IMR-90 (cell line): ENCODE results near the gene SPATA9. TPM values are rescaled to one million over a fixed set of nuclear protein-coding genes. Genes with fewer than 3 reads are reported as not detected.

ENCODE experiments used
- ATAC-seq: fragments of 200-7000 bp; cut with Tn5 transposase; 2 replicates; pipeline ENCODE4 v1.9.1; 2020; ENCODE audit warnings: low read depth, mild to moderate bottlenecking, moderate library complexity
- BruUV-seq: library from RNA; stranded (reverse); fragments of 400-500 nt; replicated peaks from 2 replicates; lab custom pipeline; 2021; lab: Mats Ljungman, UMichigan
- CTCF ChIA-PET: fragments of 300-600 bp; formaldehyde crosslinking; extraction: SDS; loops from one replicate; lab custom pipeline; 2021; ENCODE audit warnings: antibody characterized with exemption; lab: Yijun Ruan, JAX
- POLR2A ChIA-PET: fragments of 300-600 bp; sonication (Branson Sonifier 250); formaldehyde crosslinking; loops from one replicate; lab custom pipeline; 2022; ENCODE audit warnings: antibody characterized with exemption; ENCODE audit not compliant: unreplicated experiment; lab: Charles Lee
- DNase-seq: peaks from one replicate; pipeline ENCODE4 v3.0.0; 2013
- H2AFZ ChIP-seq: replicated peaks from 2 replicates; pipeline ENCODE3; 2013; ENCODE audit warnings: low read length, mild to moderate bottlenecking; ENCODE audit not compliant: poor library complexity
- H2AK5ac ChIP-seq: 2 replicates; pipeline ENCODE4 v1.6.1; 2013; ENCODE audit warnings: low read depth, low read length, inconsistent platforms
- H2AK9ac ChIP-seq: replicated peaks from 2 replicates; pipeline ENCODE3; 2013; ENCODE audit warnings: mild to moderate bottlenecking, low read depth, low read length, moderate library complexity; ENCODE audit not compliant: poor library complexity
- H2BK120ac ChIP-seq: 2 replicates; pipeline ENCODE4 v1.6.1; 2013; ENCODE audit warnings: low read depth, low read length, inconsistent platforms
- H2BK15ac ChIP-seq: 3 replicates; pipeline ENCODE4 v1.6.1; 2013; ENCODE audit warnings: low read depth, low read length, inconsistent platforms
- H2BK20ac ChIP-seq: 2 replicates; pipeline ENCODE4 v1.6.1; 2013; ENCODE audit warnings: low read depth, mild to moderate bottlenecking, inconsistent platforms, low read length, moderate library complexity
- H2BK5ac ChIP-seq: 2 replicates; pipeline ENCODE4 v1.6.1; 2013; ENCODE audit warnings: mild to moderate bottlenecking, low read depth, low read length, inconsistent platforms; ENCODE audit not compliant: poor library complexity, severe bottlenecking
- H3K14ac ChIP-seq: replicated peaks from 2 replicates; pipeline ENCODE4 v1.6.1; 2013; ENCODE audit warnings: low read depth, low read length, inconsistent platforms
- H3K18ac ChIP-seq: 2 replicates; pipeline ENCODE4 v1.6.1; 2013; ENCODE audit warnings: low read depth, low read length, control low read depth
- H3K23ac ChIP-seq: 2 replicates; pipeline ENCODE4 v1.6.1; 2013; ENCODE audit warnings: low read depth, low read length, inconsistent platforms
- H3K27ac ChIP-seq: 2 replicates; pipeline ENCODE4 v1.5.1; 2013; ENCODE audit warnings: mild to moderate bottlenecking, control low read depth, low read length; ENCODE audit not compliant: insufficient read depth
- H3K27me3 ChIP-seq: 2 replicates; pipeline ENCODE4 v1.6.1; 2013; ENCODE audit warnings: low read length; ENCODE audit not compliant: control insufficient read depth, insufficient read depth
- H3K36me3 ChIP-seq: 2 replicates; pipeline ENCODE4 v1.6.1; 2013; ENCODE audit warnings: low read length, mixed read lengths; ENCODE audit not compliant: control insufficient read depth, insufficient read depth
- H3K4ac ChIP-seq: 2 replicates; pipeline ENCODE4 v1.6.1; 2013; ENCODE audit warnings: low read depth, low read length, inconsistent platforms
- H3K4me1 ChIP-seq: 2 replicates; pipeline ENCODE4 v1.6.1; 2013; ENCODE audit warnings: low read length, mixed read lengths; ENCODE audit not compliant: control insufficient read depth, insufficient read depth
- H3K4me2 ChIP-seq: 2 replicates; pipeline ENCODE4 v1.6.1; 2013; ENCODE audit warnings: low read depth, mild to moderate bottlenecking, control low read depth, low read length, moderate library complexity
- H3K4me3 ChIP-seq: 2 replicates; pipeline ENCODE4 v1.5.1; 2013; ENCODE audit warnings: low read depth, mild to moderate bottlenecking, control low read depth, low read length, moderate library complexity; ENCODE audit not compliant: insufficient read depth
- H3K56ac ChIP-seq: 2 replicates; pipeline ENCODE4 v1.6.1; 2013; ENCODE audit warnings: low read length, inconsistent platforms; ENCODE audit not compliant: insufficient read depth; ENCODE audit errors: extremely low read depth
- H3K79me1 ChIP-seq, 2 experiments: 2 replicates each; pipeline ENCODE4 v1.6.1; 2013; ENCODE audit warnings: low read length in 2 of 2, inconsistent platforms in 1 of 2, low read depth in 1 of 2
- H3K9ac ChIP-seq: 2 replicates; pipeline ENCODE4 v1.6.1; 2013; ENCODE audit warnings: low read depth, low read length, control low read depth
- H3K9me1 ChIP-seq: 2 replicates; pipeline ENCODE4 v1.6.1; 2013; ENCODE audit warnings: low read length, inconsistent platforms; ENCODE audit not compliant: insufficient read depth
- H3K9me3 ChIP-seq: 2 replicates; pipeline ENCODE4 v1.6.1; 2013; ENCODE audit warnings: low read length; ENCODE audit not compliant: control insufficient read depth, insufficient read depth
- H4K20me1 ChIP-seq: 2 replicates; pipeline ENCODE4 v1.6.1; 2013; ENCODE audit warnings: low read length, inconsistent platforms; ENCODE audit not compliant: insufficient read depth
- H4K5ac ChIP-seq: 2 replicates; pipeline ENCODE4 v1.6.1; 2013; ENCODE audit warnings: mild to moderate bottlenecking, low read depth, low read length, control low read depth
- H4K8ac ChIP-seq, 2 experiments: 2 replicates each; pipeline ENCODE4 v1.6.1; 2013; ENCODE audit warnings: low read depth in 2 of 2, low read length in 2 of 2, control low read depth in 1 of 2, inconsistent platforms in 1 of 2
- H4K91ac ChIP-seq: 2 replicates; pipeline ENCODE4 v1.6.1; 2013; ENCODE audit warnings: low read depth, low read length, inconsistent platforms; ENCODE audit not compliant: insufficient read depth
- CEBPB ChIP-seq: IDR thresholded peaks from 2 replicates; pipeline ENCODE4 v1.6.1; 2012; ENCODE audit warnings: low read depth, low read length, improper control_type of control experiment
- MAFK ChIP-seq: IDR thresholded peaks from 2 replicates; pipeline ENCODE4 v1.6.1; 2012; ENCODE audit warnings: low read depth, low read length, improper control_type of control experiment
- MAZ ChIP-seq: IDR thresholded peaks from 2 replicates; pipeline ENCODE4 v1.6.1; 2012; ENCODE audit warnings: low read depth, mild to moderate bottlenecking, low read length, improper control_type of control experiment, moderate library complexity, borderline replicate concordance
- NFE2L2 ChIP-seq: fragments of 150-350 bp; IDR thresholded peaks from 2 replicates; pipeline ENCODE4 v1.6.1; 2016; ENCODE audit warnings: low read depth, mild to moderate bottlenecking, low read length
- RAD21 ChIP-seq: IDR thresholded peaks from 2 replicates; pipeline ENCODE4 v1.6.1; 2012; ENCODE audit warnings: low read length, improper control_type of control experiment
- RCOR1 ChIP-seq: IDR thresholded peaks from 2 replicates; pipeline ENCODE4 v1.6.1; 2012; ENCODE audit warnings: mild to moderate bottlenecking, low read length, improper control_type of control experiment; ENCODE audit not compliant: insufficient replicate concordance
- RFX5 ChIP-seq: IDR thresholded peaks from 2 replicates; pipeline ENCODE4 v1.8.0; 2012; ENCODE audit warnings: low read depth, mild to moderate bottlenecking, low read length, moderate library complexity
- WGBS, 2 experiments: methylation state at CpG; one replicate each; pipeline versions ENCODE4 v1.1.5 to v1.1.7; 2013; ENCODE audit warnings: missing lambda C conversion rate in 2 of 2; ENCODE audit not compliant: insufficient read length in 1 of 2; ENCODE audit errors: extremely low coverage in 2 of 2; 5-methylcytosine and 5-hydroxymethylcytosine counted together
- dilution Hi-C: fragments of 300-500 bp; cut with HindIII; formaldehyde crosslinking; loops from one replicate; pipeline ENCODE4 v1.14.3; 2018; ENCODE audit warnings: low sequenced_read_pairs; ENCODE audit not compliant: unreplicated experiment
- in situ Hi-C: fragments of 300-500 bp; cut with MboI; formaldehyde crosslinking; loops from 3 replicates; pipeline ENCODE4 v1.14.3; 2019; ENCODE audit warnings: low sequenced_read_pairs, inconsistent platforms, mixed read lengths
- intact Hi-C: fragments of 100-400 bp; cut with micrococcal nuclease; formaldehyde crosslinking; loops from 2 replicates; pipeline ENCODE4 v1.10.0; 2022
- polyA plus RNA-seq, 3 experiments: library from polyadenylated mRNA; depleted of rRNA; stranded (reverse); fragments of >200 nt; gene quantifications; 2 replicates each; pipeline ENCODE4 v1.2.3, GENCODE V29; 2012; ENCODE audit warnings: low replicate concordance in 1 of 3
- total RNA-seq: library from RNA; depleted of rRNA; stranded (reverse); fragments of >200 nt; gene quantifications from 2 replicates; pipeline ENCODE4 v1.2.3, GENCODE V29; 2012
- TF ChIP-seq, protein P1 (sequence below): fragments of 150-350 bp; IDR thresholded peaks from 2 replicates; pipeline ENCODE4 v1.6.1; 2017; ENCODE audit warnings: mild to moderate bottlenecking, antibody characterized with exemption, low read length, low read depth
- TF ChIP-seq, protein P2 (sequence below): conservative IDR thresholded peaks from 2 replicates; pipeline ENCODE4 v1.5.1; 2012; ENCODE audit warnings: mild to moderate bottlenecking, low read depth, low read length, improper control_type of control experiment
- TF ChIP-seq, protein P3 (sequence below): fragments of 150-350 bp; IDR thresholded peaks from 2 replicates; pipeline ENCODE4 v1.6.1; 2016; ENCODE audit warnings: low read depth, mild to moderate bottlenecking, low read length, moderate library complexity, borderline replicate concordance

The SPATA9 gene
- total and polyA plus RNA-seq, 2 of the 4 experiments (the other 2 are of a cell fraction) = 0.72 to 0.86 TPM

DNA sequence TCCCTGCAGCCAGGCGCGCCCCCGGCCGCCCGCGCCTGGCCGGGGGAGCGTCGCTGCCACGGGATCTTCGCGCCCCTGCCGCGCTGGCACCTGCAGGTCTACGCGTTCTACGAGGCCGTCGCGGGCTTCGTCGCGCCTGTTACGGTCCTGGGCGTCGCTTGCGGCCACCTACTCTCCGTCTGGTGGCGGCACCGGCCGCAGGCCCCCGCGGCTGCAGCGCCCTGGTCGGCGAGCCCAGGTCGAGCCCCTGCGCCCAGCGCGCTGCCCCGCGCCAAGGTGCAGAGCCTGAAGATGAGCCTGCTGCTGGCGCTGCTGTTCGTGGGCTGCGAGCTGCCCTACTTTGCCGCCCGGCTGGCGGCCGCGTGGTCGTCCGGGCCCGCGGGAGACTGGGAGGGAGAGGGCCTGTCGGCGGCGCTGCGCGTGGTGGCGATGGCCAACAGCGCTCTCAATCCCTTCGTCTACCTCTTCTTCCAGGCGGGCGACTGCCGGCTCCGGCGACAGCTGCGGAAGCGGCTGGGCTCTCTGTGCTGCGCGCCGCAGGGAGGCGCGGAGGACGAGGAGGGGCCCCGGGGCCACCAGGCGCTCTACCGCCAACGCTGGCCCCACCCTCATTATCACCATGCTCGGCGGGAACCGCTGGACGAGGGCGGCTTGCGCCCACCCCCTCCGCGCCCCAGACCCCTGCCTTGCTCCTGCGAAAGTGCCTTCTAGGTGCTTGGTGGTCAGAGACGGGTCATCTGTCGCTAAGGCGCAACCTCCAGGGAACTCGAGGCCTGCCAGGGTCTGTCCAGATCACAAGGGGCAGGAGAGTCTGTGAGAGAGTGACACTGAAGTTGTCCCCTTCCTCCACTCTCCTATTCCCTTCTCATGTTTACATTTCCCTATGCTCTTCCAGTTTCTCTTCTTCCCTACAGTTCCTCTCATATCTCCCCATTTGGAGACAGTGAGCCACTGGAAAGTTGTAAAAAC is 61.6 kb downstream of the SPATA9 start:
- in situ Hi-C loops (no loop called here), intact Hi-C loops (no loop called here), dilution Hi-C loops (no loop called here)
- H3K56ac ChIP-seq = no peak overlapping the region
- H3K18ac ChIP-seq = peak overlapping the region; percentile 64; the same call in 1 of the 2 replicates
- peak overlapping the region; percentile 56 for H4K91ac ChIP-seq
- peak overlapping the region; percentile 85; the same call in 1 of the 2 replicates for H4K5ac ChIP-seq
- DNase-seq = no peak
- ChIA-PET CTCF (interaction anchor here (0.7 kb wide), 1 partner anchor 96 kb away, joined by 3 read pairs; no protein-coding TSS in a partner anchor), POLR2A (no interaction called here)
- peak overlapping the region; percentile 71 for H2AK9ac ChIP-seq
- H3K9me3 ChIP-seq = no peaks in the 10 kb centered on the region
- BruUV-seq = no TSS peak
- peak overlapping the region; percentile 64 for H2BK120ac ChIP-seq
- H4K8ac ChIP-seq = peak overlapping the region; percentile 53 to 81
- peak; percentile 66; the same call in 1 of the 2 replicates for TF ChIP-seq RFX5
- TF ChIP-seq, protein P1, sequence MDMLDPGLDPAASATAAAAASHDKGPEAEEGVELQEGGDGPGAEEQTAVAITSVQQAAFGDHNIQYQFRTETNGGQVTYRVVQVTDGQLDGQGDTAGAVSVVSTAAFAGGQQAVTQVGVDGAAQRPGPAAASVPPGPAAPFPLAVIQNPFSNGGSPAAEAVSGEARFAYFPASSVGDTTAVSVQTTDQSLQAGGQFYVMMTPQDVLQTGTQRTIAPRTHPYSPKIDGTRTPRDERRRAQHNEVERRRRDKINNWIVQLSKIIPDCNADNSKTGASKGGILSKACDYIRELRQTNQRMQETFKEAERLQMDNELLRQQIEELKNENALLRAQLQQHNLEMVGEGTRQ = no peak
- TF ChIP-seq RCOR1 = no peak
- no peak for TF ChIP-seq NFE2L2
- TF ChIP-seq, protein P2, sequence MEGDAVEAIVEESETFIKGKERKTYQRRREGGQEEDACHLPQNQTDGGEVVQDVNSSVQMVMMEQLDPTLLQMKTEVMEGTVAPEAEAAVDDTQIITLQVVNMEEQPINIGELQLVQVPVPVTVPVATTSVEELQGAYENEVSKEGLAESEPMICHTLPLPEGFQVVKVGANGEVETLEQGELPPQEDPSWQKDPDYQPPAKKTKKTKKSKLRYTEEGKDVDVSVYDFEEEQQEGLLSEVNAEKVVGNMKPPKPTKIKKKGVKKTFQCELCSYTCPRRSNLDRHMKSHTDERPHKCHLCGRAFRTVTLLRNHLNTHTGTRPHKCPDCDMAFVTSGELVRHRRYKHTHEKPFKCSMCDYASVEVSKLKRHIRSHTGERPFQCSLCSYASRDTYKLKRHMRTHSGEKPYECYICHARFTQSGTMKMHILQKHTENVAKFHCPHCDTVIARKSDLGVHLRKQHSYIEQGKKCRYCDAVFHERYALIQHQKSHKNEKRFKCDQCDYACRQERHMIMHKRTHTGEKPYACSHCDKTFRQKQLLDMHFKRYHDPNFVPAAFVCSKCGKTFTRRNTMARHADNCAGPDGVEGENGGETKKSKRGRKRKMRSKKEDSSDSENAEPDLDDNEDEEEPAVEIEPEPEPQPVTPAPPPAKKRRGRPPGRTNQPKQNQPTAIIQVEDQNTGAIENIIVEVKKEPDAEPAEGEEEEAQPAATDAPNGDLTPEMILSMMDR = 0 out of 2 replicates have a peak, but pooled peaks have one; percentile 1
- no peak for TF ChIP-seq MAZ
- no peak for TF ChIP-seq MAFK
- no peak for TF ChIP-seq CEBPB
- TF ChIP-seq, protein P3, sequence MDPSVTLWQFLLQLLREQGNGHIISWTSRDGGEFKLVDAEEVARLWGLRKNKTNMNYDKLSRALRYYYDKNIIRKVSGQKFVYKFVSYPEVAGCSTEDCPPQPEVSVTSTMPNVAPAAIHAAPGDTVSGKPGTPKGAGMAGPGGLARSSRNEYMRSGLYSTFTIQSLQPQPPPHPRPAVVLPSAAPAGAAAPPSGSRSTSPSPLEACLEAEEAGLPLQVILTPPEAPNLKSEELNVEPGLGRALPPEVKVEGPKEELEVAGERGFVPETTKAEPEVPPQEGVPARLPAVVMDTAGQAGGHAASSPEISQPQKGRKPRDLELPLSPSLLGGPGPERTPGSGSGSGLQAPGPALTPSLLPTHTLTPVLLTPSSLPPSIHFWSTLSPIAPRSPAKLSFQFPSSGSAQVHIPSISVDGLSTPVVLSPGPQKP = no peak
- no peak for TF ChIP-seq RAD21
- H3K36me3 ChIP-seq = no peaks in the 10 kb centered on the region
- peak overlapping the region; percentile 84 for H3K4me2 ChIP-seq
- H2BK5ac ChIP-seq = peak overlapping the region; percentile 38
- no peaks in the 10 kb centered on the region for H3K9me1 ChIP-seq
- H2AK5ac ChIP-seq = peak overlapping the region; percentile 61
- peak overlapping the region; percentile 88; the same call in 1 of the 2 replicates for H3K23ac ChIP-seq
- peak overlapping the region; percentile 96 for H2AFZ ChIP-seq
- H3K14ac ChIP-seq = peak overlapping the region; percentile 68
- peak; percentile 55 for ATAC-seq
- H3K79me1 ChIP-seq = no peaks in the 10 kb centered on the region
- H3K4me1 ChIP-seq = peaks cover 14% of the 10 kb centered on the region
- no peaks in the 10 kb centered on the region for H4K20me1 ChIP-seq
- H2BK15ac ChIP-seq = no peak overlapping the region; the same call in 2 of the 3 replicates
- 4% methylated on average over 29 of the region's 92 CpGs; no CpG with 5 or more reads in 1 of the 2 experiments for WGBS, 2 experiments
- H3K27ac ChIP-seq = no peak overlapping the region; the same call in 1 of the 2 replicates
- H3K27me3 ChIP-seq = no peaks in the 10 kb centered on the region
- H2BK20ac ChIP-seq = no peak overlapping the region
- H3K4ac ChIP-seq = peak overlapping the region; percentile 73
- peak overlapping the region; percentile 43 for H3K4me3 ChIP-seq
- peak overlapping the region; percentile 34; the same call in 1 of the 2 replicates for H3K9ac ChIP-seq
